NCI-H82 treated with DMSO at 0.1 percent for 48 hours (cell line): Measurements from ENCODE around the gene FAM131A.

ENCODE experiments used
- DNase-seq: peaks from one replicate; lab custom pipeline; 2025; ENCODE audit not compliant: unreplicated experiment; lab: John Stamatoyannopoulos, UW

Gene FAM131A, protein sequence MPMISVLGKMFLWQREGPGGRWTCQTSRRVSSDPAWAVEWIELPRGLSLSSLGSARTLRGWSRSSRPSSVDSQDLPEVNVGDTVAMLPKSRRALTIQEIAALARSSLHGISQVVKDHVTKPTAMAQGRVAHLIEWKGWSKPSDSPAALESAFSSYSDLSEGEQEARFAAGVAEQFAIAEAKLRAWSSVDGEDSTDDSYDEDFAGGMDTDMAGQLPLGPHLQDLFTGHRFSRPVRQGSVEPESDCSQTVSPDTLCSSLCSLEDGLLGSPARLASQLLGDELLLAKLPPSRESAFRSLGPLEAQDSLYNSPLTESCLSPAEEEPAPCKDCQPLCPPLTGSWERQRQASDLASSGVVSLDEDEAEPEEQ

DNA sequence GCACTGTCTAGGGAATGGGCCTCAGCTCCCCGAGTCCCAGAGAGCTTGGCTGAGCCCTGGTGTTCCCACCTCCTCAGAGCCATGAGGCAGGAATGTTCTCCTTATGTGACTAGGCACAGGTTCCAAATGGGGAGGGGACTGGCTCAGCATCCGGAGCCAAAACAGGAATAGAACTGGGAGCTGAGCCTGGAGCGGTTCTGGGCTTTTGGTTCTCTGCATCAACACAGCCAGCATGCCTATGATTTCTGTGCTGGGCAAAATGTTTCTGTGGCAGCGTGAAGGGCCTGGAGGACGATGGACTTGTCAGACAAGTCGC is at the start of gene FAM131A:
Gene FAM131A, plus strand, starts transcription at position 202 of the 316 bp plus-strand sequence. Its CDS starts 31 bp downstream, at position 233.
- DNase-seq: no peak

DNA sequence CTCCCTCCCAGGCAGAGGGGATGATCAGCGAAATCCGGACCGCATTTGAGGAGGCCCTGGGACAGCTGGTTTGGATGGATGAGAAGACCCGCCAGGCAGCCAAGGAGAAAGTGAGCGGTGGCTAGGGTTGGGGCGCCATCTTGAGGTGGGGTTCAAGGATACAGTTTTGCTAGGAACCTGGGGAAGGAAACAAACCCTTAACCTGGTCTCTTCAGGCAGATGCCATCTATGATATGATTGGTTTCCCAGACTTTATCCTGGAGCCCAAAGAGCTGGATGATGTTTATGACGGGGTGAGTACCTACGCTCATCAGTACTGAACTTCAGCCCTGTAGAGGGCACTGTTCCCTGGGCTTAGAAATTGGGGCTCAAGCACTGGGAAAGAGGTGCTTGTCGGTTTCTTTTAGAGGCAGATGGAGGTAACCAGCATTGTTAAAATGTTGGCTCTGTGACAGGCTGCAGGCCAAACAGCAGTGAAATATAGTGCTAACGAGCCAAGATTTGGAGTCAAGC is 47.9 kb upstream of the FAM131A start:
- DNase-seq: peak; percentile 67

DNA sequence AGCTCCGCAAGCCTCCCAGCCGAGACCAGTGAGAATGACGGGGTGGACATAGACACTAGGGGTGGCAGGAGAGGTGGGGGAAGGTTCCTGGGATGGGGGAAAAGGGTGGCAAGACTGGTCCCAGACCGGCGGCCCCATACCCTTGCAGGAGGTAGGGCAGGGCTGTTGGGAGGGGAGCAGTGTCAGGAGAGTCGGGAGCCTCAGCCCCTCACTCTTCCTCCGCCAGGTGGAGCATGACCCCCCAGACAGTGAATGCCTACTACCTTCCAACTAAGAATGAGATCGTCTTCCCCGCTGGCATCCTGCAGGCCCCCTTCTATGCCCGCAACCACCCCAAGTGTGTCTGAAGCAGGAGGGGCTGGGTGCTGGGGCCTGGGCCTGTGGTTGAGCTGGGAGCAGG is 47.1 kb upstream of the FAM131A start:
- no peak for DNase-seq

DNA sequence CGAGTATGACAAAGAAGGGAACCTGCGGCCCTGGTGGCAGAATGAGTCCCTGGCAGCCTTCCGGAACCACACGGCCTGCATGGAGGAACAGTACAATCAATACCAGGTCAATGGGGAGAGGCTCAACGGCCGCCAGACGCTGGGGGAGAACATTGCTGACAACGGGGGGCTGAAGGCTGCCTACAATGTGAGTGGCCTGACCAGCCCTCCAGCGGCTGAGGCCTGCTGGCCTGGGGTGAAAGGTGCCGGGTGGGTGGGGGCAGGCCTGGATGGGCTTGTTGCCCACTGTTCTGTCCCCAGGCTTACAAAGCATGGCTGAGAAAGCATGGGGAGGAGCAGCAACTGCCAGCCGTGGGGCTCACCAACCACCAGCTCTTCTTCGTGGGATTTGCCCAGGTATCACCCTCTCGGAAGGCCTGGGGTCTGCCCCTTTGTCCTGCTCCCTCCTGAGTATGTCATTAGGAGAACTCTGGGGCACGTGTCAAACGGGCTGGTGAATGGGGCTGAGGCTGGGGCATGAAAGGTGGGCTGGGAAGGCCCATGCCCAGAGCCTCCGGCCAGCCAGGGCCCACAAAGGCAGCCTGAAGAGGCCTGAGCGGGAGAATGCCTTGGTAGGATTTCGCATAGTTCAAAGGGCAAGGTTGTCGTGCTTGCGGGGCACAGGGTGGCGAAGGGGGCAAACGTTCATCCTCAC is 46.2 kb upstream of the FAM131A start:
- no peak for DNase-seq

DNA sequence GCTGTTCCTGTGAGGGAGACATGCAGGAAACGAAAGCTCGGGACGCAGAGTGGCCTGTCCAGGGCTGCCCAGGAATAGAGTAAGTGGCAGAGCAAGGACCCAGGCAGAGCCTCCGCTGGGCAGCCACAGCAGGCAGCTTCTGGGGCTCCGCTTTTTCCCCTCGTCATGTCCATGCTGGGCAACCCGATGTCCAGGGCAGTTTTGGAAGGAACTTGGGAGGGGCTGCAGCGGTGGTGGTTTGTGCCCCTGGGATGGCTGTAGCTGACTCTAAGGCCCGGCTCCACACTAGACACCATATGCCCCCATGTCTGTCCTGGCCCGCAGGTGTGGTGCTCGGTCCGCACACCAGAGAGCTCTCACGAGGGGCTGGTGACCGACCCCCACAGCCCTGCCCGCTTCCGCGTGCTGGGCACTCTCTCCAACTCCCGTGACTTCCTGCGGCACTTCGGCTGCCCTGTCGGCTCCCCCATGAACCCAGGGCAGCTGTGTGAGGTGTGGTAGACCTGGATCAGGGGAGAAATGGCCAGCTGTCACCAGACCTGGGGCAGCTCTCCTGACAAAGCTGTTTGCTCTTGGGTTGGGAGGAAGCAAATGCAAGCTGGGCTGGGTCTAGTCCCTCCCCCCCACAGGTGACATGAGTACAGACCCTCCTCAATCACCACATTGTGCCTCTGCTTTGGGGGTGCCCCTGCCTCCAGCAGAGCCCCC is 45.5 kb upstream of the FAM131A start:
- DNase-seq: no peak

DNA sequence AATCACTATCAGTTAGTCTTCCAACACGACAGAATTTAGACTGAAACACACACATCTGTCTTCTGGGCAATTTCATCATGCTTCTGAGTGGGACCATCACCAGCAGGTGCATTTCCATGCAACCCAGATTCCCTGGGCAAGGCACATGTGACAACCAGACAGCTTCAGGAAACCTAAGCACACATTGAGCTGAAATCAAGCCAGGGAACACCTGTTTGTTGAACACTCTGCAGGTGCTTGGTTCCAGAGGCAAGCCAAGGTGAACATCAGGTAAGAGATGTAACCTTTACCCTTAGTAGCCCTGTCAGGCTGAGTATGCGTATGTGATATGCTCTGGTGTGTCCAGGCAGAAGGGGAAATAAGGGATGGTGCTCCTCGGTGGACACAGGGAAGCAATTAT is 41.6 kb upstream of the FAM131A start:
- DNase-seq: no peak

DNA sequence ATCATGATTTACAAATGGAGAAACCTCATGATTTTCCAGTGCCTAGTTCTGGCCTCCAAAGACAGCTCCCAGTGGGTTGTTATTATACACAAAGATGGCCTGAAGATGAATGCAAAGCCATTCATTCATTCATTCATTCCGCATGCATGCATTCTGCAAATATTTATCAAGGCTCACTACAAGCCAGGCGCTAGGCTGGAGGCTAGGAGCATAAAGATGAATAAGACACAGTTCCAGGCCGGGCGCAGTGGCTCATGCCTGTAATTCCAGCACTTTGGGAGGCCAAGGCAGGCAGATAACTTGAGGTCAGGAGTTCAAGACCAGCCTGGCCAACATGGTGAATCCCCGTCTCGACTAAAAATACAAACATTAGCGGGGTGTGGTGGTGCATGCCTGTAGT is 40.8 kb upstream of the FAM131A start:
- DNase-seq: no peak

DNA sequence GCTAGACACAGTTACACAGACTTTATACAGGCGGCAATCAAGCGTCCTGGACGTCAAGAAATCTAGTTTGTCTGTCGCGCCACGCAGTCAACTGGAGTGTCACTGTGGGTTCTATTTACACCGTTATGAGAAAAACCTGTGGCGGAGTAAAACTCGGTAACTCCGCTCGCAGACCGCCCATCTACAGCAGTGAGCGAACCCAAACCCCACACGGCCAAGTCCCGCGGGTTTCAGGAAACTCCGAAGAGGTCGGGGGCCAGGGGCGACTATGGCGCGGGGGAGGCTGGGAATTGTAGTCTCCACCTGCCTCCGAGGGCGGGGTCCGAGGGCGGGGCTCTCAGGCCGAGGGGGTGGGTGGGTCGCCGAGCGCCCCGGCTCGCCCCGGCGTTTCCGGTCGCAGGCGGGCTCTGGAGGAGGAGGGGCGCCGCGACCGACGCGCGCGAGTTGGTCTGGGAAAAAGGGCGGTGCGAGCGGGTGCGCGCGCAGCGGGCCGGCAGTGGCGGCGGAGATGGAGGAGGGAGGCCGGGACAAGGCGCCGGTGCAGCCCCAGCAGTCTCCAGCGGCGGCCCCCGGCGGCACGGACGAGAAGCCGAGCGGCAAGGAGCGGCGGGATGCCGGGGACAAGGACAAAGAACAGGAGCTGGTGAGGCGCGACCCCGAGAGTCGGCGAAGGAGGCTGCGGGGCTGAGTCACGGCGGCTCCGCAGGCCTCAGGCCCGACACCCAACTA is 38.5 kb upstream of the FAM131A start, which contains the start of gene PSMD2:
Gene PSMD2, plus strand, starts transcription at position 483 of the 729 bp plus-strand sequence. Its CDS starts 26 bp downstream, at position 509.
- peak; percentile 90 for DNase-seq

DNA sequence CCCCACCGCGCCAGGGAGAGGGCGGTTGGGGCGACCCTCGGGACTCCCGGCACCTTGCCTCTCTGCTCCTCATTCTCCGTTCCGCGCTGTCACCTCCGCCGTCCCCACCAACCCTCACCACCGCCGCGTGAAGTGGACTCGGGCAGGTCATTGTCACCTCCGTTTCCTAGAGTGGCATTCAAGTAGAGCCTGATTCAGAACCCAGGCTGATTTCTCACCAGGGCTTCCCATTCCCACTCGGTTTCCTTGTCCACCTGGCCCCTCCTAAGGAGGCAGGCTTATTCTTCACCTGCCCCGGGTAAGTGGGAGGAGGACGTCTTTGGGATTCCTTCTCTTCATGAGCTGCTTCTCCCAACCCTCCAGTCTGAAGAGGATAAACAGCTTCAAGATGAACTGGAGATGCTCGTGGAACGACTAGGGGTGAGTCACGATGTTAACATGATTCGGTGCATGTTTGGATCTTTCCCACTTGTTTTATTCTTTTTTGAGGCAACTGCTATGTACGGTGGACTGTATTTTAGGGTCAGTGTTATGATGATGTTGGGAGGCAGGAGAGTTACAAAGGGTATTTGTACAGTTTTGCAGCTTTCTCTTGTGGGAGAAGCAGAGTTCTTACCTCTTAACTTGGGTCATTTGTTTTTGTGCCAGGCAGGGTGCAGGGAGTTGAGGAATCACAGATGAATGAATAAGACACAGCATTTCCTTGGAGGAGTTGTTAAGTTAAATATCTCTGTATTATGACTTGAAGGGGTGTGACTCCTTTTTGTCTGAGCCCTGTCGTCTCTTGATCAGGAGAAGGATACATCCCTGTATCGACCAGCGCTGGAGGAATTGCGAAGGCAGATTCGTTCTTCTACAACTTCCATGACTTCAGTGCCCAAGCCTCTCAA is 37.7 kb upstream of the FAM131A start:
- no peak for DNase-seq

DNA sequence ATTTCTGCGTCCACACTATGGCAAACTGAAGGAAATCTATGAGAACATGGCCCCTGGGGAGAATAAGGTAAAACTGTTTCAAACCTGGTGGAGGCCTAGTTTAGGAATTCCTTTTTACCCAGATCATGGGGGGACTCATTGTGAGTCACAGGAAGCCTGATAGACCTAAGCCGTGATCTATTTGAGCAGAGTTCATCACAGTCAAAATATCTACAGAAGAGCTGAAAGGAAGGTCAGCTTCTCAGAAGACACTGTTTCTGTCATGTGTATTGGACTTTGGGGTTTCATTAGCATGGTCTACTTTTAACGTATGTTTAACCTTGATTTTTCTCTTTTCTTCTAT is 37.1 kb upstream of the FAM131A start:
- no peak for DNase-seq

DNA sequence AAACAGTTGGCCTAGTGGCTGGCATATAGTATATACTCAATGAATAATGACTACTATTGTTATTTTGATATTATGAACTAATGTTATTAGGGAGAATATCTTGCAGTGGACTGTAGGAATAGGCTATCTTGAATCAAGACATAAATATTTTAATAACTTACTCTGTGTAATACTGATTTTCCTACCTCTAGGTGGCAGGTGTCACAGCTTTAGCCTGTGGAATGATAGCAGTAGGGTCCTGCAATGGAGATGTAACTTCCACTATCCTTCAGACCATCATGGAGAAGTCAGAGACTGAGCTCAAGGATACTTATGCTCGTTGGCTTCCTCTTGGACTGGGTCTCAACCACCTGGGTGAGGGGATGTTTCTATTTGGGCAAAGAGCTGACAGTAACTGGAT is 31.8 kb upstream of the FAM131A start:
- no peak for DNase-seq

DNA sequence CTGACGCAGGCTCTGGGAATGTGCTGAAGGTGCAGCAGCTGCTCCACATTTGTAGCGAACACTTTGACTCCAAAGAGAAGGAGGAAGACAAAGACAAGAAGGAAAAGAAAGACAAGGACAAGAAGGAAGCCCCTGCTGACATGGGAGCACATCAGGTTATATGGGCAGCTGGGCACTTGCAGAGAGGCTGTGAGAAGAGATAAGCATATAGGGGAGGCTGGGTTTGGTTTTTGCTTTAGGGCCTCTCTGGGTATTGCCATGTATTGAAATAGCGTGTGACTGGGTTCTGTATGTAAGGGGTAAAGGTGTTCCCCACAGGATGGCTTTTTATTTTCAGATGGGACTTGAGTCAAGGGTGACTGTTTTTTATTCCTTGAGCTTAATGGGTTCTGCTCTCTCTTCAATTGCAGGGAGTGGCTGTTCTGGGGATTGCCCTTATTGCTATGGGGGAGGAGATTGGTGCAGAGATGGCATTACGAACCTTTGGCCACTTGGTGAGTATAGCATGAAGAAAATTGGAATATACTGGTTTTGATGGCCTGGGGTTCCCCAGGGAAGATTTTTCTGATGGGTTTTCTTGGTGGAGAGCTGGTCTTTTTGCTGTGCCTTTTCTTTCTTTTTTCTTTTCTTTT is 30.9 kb upstream of the FAM131A start:
- no peak for DNase-seq

DNA sequence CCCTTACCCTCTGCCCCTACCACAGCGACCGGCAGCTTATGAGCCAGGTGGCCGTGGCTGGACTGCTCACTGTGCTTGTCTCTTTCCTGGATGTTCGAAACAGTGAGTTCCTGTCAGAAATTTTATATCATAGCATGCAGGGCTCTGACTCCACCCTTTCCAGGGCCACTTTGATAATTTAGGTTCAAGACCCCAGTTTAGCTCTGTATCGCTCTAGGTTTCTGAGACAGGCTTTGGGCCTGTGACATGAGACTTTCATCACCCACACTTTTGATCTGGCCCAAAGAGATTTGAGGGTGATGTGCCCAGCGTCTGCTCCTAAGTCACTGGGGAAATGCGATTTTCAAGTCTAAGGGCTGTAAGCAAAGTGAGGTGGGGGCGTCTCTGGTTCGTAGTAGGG is 29.5 kb upstream of the FAM131A start:
- no peak for DNase-seq

DNA sequence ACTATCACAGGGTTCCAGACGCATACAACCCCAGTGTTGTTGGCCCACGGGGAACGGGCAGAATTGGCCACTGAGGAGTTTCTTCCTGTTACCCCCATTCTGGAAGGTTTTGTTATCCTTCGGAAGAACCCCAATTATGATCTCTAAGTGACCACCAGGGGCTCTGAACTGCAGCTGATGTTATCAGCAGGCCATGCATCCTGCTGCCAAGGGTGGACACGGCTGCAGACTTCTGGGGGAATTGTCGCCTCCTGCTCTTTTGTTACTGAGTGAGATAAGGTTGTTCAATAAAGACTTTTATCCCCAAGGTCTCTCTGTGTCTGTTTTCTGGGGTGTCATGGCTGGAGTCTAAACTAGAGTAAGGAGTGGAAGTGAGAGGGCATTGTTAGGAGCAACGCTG is 28.7 kb upstream of the FAM131A start:
- DNase-seq: no peak

DNA sequence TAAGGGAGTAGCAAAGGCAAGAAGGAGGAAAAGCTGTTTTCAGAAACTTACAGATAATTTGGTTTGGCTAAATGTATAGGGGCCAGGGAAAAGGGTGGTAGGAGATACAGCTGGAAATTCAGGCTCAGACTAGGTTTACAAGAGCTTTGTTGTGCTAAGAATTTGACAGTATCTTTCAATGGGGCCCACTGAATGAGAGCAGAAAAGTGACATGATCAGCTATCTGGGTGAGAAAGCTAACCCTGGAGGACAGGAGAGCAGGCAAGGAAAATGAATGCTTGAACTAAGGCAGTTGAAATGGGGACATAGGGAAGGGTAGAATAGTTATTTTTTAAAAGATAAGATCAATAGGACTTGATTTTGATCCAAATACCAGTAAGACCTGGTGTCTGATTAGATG is 25.8 kb upstream of the FAM131A start:
- DNase-seq: no peak

DNA sequence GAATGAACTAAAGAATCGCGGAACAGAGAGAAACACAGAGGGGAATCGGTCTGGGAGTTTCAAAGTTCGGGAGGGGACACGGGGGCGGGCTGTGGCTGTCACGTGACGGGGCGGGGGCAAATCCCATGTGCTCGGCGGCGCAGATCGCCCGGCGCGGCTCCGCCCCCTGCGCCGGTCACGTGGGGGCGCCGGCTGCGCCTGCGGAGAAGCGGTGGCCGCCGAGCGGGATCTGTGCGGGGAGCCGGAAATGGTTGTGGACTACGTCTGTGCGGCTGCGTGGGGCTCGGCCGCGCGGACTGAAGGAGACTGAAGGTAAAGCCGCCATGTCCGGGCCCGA is 23.1 kb upstream of the FAM131A start, which contains the start of gene EIF4G1:
Gene EIF4G1, plus strand, starts transcription at position 244 of the 337 bp plus-strand sequence. CDS start 1,191 bp downstream, outside the sequence.
- DNase-seq: peak; percentile 92

DNA sequence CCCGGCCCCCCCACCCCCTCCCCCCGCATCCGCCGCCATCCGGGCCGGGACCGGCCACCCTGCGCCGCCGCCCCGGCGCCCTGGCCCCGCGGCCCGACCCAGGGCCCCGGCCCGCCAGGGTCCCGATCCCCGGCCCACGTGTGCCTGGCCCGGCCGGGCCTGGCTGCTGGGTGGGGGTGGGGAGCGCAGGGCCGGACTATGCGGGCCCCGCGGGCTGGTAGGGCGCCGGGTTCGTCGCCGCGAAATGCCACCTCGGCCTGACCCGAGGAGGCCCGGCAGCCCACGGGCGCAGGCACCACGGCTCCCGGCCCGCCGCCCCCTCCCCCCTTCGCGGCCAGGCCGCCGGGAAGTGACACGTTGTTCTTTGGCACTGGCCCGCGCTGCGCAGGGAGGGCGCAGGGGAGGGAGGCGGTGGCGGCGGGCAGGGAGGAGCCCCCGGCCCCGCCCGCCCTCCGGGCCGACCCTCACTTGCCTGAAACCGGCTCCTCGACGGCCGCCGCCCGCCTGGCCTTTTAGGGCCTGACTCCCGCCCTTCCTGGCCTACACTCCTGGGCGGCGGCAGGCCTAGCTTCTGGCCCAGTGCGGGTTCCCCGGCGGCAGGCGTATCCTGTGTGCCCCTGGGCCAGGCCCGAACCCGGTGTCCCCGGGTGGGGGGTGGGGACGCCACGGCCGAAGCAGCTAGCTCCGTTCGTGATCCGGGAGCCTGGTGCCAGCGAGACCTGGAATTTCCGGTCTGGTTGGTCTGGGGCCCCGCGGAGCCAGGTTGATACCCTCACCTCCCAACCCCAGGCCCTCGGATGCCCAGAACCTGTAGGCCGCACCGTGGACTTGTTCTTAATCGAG is 22.5 kb upstream of the FAM131A start:
- DNase-seq: no peak

DNA sequence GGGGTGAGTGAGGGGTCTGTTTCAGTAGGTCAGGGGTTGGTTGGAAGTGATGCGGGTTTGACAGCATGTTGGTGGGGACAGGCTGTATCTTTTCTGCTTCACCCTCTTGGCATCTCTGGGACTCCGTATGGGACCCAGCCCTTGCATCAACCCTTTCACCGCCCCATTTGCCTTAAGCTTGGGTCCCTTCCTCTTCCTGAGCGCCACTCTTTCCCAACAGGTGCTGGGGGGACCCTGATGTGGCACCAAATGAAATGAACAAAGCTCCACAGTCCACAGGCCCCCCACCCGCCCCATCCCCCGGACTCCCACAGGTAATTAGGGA is 21.9 kb upstream of the FAM131A start:
- DNase-seq: no peak
